Measurements from ENCODE around the gene PLPPR4. TPM values are rescaled to one million over a fixed set of nuclear protein-coding genes. Genes with fewer than 3 reads are reported as not detected.

The PLPPR4 gene, protein sequence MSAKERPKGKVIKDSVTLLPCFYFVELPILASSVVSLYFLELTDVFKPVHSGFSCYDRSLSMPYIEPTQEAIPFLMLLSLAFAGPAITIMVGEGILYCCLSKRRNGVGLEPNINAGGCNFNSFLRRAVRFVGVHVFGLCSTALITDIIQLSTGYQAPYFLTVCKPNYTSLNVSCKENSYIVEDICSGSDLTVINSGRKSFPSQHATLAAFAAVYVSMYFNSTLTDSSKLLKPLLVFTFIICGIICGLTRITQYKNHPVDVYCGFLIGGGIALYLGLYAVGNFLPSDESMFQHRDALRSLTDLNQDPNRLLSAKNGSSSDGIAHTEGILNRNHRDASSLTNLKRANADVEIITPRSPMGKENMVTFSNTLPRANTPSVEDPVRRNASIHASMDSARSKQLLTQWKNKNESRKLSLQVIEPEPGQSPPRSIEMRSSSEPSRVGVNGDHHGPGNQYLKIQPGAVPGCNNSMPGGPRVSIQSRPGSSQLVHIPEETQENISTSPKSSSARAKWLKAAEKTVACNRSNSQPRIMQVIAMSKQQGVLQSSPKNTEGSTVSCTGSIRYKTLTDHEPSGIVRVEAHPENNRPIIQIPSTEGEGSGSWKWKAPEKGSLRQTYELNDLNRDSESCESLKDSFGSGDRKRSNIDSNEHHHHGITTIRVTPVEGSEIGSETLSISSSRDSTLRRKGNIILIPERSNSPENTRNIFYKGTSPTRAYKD
- under 0.01 TPM in 1 of 2 replicates, not detected in the other for total RNA-seq

DNA sequence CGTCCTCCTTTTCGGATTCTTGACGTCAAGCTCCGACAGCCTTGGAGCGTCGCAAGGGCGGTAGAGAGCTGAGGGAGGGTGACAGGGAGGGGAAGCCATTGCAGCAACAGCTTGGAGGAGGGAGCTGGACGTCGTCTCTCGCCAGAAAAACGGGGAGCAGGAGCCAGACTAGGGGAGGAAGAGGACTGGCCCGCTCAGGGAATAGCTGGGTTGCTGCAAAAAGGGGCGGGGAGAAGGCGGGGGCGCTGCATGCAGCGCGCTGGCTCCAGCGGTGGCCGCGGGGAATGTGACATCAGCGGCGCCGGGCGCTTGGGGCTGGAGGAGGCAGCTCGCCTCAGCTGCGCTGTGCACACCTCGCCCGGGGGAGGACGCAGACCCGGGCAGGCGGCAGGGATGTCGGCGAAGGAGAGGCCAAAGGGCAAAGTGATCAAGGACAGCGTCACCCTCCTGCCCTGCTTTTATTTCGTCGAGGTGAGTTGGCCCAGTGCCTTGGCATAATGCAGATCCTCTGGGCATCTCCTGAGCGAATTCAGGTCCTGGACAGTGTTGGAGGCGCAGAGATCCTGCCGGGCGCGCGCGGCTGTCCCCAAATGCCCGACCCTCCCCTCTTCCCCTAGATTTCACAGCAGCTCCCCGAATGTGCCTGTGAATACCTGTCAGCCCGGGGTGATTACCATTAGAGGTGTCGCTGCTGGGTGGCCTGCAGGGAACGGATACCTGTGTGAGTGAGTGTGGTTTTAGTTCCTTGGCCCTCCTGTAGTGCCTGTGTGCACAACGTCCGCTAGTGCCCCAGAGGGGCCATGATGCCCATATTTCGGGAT lies at the start of gene PLPPR4:
TSS of gene PLPPR4 (plus strand) at position 292 of the 821 bp plus-strand sequence. CDS start at position 394, 102 bp downstream.

Data from smooth muscle cell of the umbilical artery (primary cell).